ENCODE data around the gene CFL2. TPM values are rescaled to one million over a fixed set of nuclear protein-coding genes. Genes with fewer than 3 reads are reported as not detected.

The CFL2 gene
- polyA plus RNA-seq, 1 of the 3 experiments (the other 2 are of a cell fraction) = 48.1 TPM

DNA sequence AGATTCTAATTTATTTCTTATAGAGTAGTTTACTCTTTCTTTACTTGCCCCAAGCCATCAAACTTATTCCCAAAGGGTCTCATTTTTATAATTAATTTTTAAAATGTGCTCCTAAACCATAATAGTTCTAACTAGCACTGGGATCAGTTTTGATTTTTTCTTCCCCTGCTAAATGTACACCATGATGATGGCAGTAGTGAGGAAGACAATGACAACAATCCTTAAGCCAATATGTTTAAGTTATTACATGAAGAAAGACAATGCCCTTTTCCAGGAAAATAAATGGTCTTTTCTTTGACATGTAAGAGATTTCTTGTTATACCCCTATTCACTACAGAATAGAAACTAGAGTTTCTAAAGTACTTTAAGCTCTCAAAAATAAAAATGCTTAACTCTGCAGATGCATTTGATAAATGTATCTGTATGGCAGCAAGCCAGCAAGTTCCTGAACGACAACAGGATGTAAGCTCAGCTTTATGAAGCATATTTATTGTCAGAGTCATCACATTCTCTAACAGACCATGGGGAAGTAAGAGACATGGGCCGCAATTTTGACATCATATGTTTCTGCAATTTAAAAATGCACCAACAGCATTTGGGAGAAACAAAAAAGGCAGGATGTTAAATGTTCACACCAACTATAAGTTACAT, 48.5 kb downstream of the CFL2 start:
- ChIA-PET CTCF (no interaction called here), POLR2A (no interaction called here)
- Histone ChIP-seq H3K36me3 (replicated peaks in 1 of 2; ENCODE audit: control insufficient read depth in 1 of 2, insufficient read depth in 2 of 2, low read length in 1 of 2) (no peaks in the 10 kb centered on the region), H2AFZ (ENCODE audit: low read depth) (peak overlapping the region; percentile 73), H3F3A (replicated peaks; ENCODE audit: insufficient read depth) (peaks cover 15% of the 10 kb centered on the region), H4K20me1 (ENCODE audit: insufficient read depth) (no peaks in the 10 kb centered on the region), H3K4me2 (peak overlapping the region; percentile 5; the same call in 1 of the 2 replicates), H3K4me3 (ENCODE audit: low read depth in 2 of 2, low read length in 1 of 2) (no peak overlapping the region), H3K27ac (ENCODE audit: low read depth in 2 of 2, low read length in 1 of 2) (peak overlapping the region; percentile 68 to 87; a peak in 3 of 4 replicates), H3K9me3 (no peaks in the 10 kb centered on the region), H3K9me2 (no peaks in the 10 kb centered on the region), H3K27me3 (ENCODE audit: insufficient read depth) (no peaks in the 10 kb centered on the region), H3K4me1 (ENCODE audit: control insufficient read depth in 1 of 2, insufficient read depth in 2 of 2, low read depth in 1 of 2, low read length in 1 of 2) (peaks cover 0 to 19% of the 10 kb centered on the region in 2 experiments; a peak in 3 of 4 replicates), H3K79me2 (ENCODE audit: insufficient read depth) (no peaks in the 10 kb centered on the region), H3K9ac (peak overlapping the region; percentile 26; the same call in 1 of the 2 replicates)
- 3% methylated on average over 2 of the region's 2 CpGs for WGBS (ENCODE audit: low lambda C conversion rate)
- no peak for DNase-seq
- TF ChIP-seq, protein P1, sequence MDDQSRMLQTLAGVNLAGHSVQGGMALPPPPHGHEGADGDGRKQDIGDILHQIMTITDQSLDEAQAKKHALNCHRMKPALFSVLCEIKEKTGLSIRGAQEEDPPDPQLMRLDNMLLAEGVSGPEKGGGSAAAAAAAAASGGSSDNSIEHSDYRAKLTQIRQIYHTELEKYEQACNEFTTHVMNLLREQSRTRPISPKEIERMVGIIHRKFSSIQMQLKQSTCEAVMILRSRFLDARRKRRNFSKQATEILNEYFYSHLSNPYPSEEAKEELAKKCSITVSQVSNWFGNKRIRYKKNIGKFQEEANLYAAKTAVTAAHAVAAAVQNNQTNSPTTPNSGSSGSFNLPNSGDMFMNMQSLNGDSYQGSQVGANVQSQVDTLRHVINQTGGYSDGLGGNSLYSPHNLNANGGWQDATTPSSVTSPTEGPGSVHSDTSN (IDR thresholded peaks at IDR 0.05) = peak; percentile 72
- TF ChIP-seq, protein P2, sequence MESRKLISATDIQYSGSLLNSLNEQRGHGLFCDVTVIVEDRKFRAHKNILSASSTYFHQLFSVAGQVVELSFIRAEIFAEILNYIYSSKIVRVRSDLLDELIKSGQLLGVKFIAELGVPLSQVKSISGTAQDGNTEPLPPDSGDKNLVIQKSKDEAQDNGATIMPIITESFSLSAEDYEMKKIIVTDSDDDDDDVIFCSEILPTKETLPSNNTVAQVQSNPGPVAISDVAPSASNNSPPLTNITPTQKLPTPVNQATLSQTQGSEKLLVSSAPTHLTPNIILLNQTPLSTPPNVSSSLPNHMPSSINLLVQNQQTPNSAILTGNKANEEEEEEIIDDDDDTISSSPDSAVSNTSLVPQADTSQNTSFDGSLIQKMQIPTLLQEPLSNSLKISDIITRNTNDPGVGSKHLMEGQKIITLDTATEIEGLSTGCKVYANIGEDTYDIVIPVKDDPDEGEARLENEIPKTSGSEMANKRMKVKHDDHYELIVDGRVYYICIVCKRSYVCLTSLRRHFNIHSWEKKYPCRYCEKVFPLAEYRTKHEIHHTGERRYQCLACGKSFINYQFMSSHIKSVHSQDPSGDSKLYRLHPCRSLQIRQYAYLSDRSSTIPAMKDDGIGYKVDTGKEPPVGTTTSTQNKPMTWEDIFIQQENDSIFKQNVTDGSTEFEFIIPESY (IDR thresholded peaks at IDR 0.05; ENCODE audit: borderline replicate concordance, low read depth) = no peak
- TF ChIP-seq EZH2phosphoT487 (IDR thresholded peaks at IDR 0.05; ENCODE audit: borderline replicate concordance, low read depth) (no peak), YY1 (IDR thresholded peaks at IDR 0.05; ENCODE audit: low read depth) (no peak), FOXJ3 (CRISPR knock-in tag; IDR thresholded peaks at IDR 0.05) (no peak), JUND (IDR thresholded peaks at IDR 0.05) (peak; percentile 84), CHD2 (IDR thresholded peaks at IDR 0.05; ENCODE audit: low read length, partially characterized antibody) (no peak), FOSL2 (IDR thresholded peaks at IDR 0.05; ENCODE audit: borderline replicate concordance, low read depth) (peak; percentile 72; the same call in 1 of the 2 replicates), RFX5 (IDR thresholded peaks at IDR 0.05; ENCODE audit: low read length) (no peak), TAF1 (IDR thresholded peaks at IDR 0.05; ENCODE audit: borderline replicate concordance, low read depth, low read length) (no peak), MEF2A (IDR thresholded peaks at IDR 0.05; ENCODE audit: borderline replicate concordance, low read depth) (peak; percentile 16; the same call in 1 of the 2 replicates), EP300 (IDR thresholded peaks at IDR 0.05; ENCODE audit: borderline replicate concordance in 1 of 2, low read depth in 1 of 2, low read length in 1 of 2) (peak in 1 of 2 experiments; percentile 63; a peak in 1 of 4 replicates), ELF1 (IDR thresholded peaks at IDR 0.05) (0 out of 2 replicates have a peak, but pooled peaks have one; percentile 8), TEAD4 (IDR thresholded peaks at IDR 0.05; ENCODE audit: borderline replicate concordance, insufficient read depth) (peak; percentile 74), POLR2AphosphoS5 (IDR thresholded peaks at IDR 0.05; ENCODE audit: low read depth, low read length) (no peak; the same call in 1 of the 2 replicates), FOXM1 (IDR thresholded peaks at IDR 0.05; ENCODE audit: low read depth) (no peak), SIN3A (IDR thresholded peaks at IDR 0.05; ENCODE audit: borderline replicate concordance, low read depth, low read length) (0 out of 2 replicates have a peak, but pooled peaks have one; percentile 26), RAD21 (IDR thresholded peaks at IDR 0.05; ENCODE audit: low read length) (no peak)
- TF ChIP-seq, protein P3, sequence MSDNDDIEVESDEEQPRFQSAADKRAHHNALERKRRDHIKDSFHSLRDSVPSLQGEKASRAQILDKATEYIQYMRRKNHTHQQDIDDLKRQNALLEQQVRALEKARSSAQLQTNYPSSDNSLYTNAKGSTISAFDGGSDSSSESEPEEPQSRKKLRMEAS (IDR thresholded peaks at IDR 0.05; ENCODE audit: low read depth) = 0 out of 2 replicates have a peak, but pooled peaks have one; percentile 55
- TF ChIP-seq, protein P4, sequence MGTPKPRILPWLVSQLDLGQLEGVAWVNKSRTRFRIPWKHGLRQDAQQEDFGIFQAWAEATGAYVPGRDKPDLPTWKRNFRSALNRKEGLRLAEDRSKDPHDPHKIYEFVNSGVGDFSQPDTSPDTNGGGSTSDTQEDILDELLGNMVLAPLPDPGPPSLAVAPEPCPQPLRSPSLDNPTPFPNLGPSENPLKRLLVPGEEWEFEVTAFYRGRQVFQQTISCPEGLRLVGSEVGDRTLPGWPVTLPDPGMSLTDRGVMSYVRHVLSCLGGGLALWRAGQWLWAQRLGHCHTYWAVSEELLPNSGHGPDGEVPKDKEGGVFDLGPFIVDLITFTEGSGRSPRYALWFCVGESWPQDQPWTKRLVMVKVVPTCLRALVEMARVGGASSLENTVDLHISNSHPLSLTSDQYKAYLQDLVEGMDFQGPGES (IDR thresholded peaks at IDR 0.05; ENCODE audit: low read depth, low read length) = no peak
- TF ChIP-seq, protein P5, sequence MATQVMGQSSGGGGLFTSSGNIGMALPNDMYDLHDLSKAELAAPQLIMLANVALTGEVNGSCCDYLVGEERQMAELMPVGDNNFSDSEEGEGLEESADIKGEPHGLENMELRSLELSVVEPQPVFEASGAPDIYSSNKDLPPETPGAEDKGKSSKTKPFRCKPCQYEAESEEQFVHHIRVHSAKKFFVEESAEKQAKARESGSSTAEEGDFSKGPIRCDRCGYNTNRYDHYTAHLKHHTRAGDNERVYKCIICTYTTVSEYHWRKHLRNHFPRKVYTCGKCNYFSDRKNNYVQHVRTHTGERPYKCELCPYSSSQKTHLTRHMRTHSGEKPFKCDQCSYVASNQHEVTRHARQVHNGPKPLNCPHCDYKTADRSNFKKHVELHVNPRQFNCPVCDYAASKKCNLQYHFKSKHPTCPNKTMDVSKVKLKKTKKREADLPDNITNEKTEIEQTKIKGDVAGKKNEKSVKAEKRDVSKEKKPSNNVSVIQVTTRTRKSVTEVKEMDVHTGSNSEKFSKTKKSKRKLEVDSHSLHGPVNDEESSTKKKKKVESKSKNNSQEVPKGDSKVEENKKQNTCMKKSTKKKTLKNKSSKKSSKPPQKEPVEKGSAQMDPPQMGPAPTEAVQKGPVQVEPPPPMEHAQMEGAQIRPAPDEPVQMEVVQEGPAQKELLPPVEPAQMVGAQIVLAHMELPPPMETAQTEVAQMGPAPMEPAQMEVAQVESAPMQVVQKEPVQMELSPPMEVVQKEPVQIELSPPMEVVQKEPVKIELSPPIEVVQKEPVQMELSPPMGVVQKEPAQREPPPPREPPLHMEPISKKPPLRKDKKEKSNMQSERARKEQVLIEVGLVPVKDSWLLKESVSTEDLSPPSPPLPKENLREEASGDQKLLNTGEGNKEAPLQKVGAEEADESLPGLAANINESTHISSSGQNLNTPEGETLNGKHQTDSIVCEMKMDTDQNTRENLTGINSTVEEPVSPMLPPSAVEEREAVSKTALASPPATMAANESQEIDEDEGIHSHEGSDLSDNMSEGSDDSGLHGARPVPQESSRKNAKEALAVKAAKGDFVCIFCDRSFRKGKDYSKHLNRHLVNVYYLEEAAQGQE (IDR thresholded peaks at IDR 0.05; ENCODE audit: low read depth, low read length) = no peak
- TF ChIP-seq, protein P6, sequence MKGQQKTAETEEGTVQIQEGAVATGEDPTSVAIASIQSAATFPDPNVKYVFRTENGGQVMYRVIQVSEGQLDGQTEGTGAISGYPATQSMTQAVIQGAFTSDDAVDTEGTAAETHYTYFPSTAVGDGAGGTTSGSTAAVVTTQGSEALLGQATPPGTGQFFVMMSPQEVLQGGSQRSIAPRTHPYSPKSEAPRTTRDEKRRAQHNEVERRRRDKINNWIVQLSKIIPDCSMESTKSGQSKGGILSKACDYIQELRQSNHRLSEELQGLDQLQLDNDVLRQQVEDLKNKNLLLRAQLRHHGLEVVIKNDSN (IDR thresholded peaks at IDR 0.05; ENCODE audit: borderline replicate concordance, low read depth) = no peak
